Left lobe of liver (tissue), 2 donors: Measurements from ENCODE around the gene NOB1. TPM values are rescaled to one million over a fixed set of nuclear protein-coding genes. Genes with fewer than 3 reads are reported as not detected.

Experiments
- ATAC-seq: fragments of 200-7000 bp; cut with Tn5 transposase; one replicate; pipeline ENCODE4 v1.9.1; 2020; ENCODE audit warnings: mild to moderate bottlenecking, moderate library complexity
- DNase-seq: peaks from one replicate; pipeline ENCODE4 v3.0.0-alpha.2; 2020; ENCODE audit warnings: low spot score
- total RNA-seq: library from RNA; stranded (reverse); gene quantifications from one replicate; pipeline ENCODE4 v1.2.1, GENCODE V29; 2021
- donor health status: DM: no; HTN: no; CAD: no; lungs with moderate emphysema.
- donor health status: DM: no; HTN: yes; CAD: no.

Gene NOB1
- total RNA-seq, 1 donor from 2014 or later: 13.8 TPM

DNA sequence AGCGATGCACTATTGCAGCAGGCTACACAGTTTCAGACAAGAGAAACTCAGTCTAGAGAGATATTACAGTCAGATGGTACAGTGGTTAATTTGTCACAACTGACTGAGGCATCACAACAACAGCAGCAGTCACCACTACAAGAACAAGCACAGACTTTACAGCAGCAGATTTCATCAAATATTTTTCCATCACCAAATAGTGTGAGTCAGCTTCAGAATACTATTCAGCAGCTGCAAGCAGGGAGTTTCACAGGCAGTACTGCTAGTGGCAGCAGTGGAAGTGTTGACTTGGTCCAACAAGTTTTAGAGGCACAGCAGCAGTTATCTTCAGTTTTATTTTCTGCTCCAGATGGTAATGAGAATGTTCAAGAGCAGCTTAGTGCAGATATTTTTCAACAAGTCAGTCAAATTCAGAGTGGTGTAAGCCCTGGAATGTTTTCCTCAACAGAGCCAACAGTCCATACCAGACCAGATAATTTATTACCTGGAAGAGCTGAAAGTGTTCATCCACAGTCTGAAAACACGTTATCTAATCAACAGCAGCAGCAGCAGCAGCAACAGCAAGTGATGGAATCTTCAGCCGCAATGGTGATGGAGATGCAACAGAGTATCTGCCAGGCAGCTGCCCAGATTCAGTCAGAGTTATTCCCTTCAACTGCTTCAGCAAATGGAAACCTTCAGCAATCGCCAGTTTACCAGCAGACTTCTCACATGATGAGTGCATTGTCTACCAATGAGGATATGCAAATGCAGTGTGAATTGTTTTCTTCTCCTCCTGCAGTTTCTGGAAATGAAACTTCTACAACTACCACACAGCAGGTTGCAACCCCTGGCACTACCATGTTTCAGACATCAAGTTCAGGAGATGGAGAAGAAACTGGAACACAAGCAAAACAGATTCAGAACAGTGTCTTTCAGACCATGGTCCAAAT, 62.5 kb downstream of the NOB1 start:
- ATAC-seq (no peak), DNase-seq (no peak)

Other genes with a start within 250 kb of the NOB1 start
- 10.0 TPM for gene NFAT5, start 189.0 kb downstream of the NOB1 start, total RNA-seq
- gene NQO1, start 28.4 kb downstream of the NOB1 start, total RNA-seq: 4.9 TPM
- gene WWP2, start 7.4 kb upstream of the NOB1 start, total RNA-seq: 24.5 TPM
- 0.35 TPM for gene CLEC18A, start 196.4 kb upstream of the NOB1 start, total RNA-seq